Epithelial cell of proximal tubule (primary cell): ENCODE measurements around the gene CBX6. TPM values are rescaled to one million over a fixed set of nuclear protein-coding genes. Genes with fewer than 3 reads are reported as not detected.

Experiments used
- DNase-seq: peaks from one replicate; pipeline ENCODE4 v3.0.0-alpha.2; 2011; ENCODE audit warnings: low read depth
- H3K4me3 ChIP-seq: 2 replicates; pipeline ENCODE4 v1.5.1; 2011; ENCODE audit warnings: low read depth, mild to moderate bottlenecking, low read length
- CTCF ChIP-seq: conservative IDR thresholded peaks from 2 replicates; pipeline ENCODE4 v1.5.1; 2012; ENCODE audit warnings: low read depth, mild to moderate bottlenecking, low read length
- total RNA-seq: library from RNA; depleted of rRNA; stranded (reverse); fragments of >200 nt; gene quantifications from 2 replicates; pipeline ENCODE4 v1.2.3, GENCODE V29; 2015

The CBX6 gene
- total RNA-seq, 1 donor from 2014 or later = 36.7 TPM

- H3K4me3 ChIP-seq = no peak overlapping the region
- TF ChIP-seq CTCF = no peak
- no peak for DNase-seq
These were observed 32.3 kb downstream of the CBX6 start for GRCh38 chr22:38839686-38840085.

- H3K4me3 ChIP-seq = no peak overlapping the region
- no peak for DNase-seq
- no peak for TF ChIP-seq CTCF
These were observed 34.5 kb downstream of the CBX6 start for GRCh38 chr22:38837414-38837928.

- DNase-seq = no peak
- TF ChIP-seq CTCF = no peak
- H3K4me3 ChIP-seq = no peak overlapping the region
These were observed 36.1 kb downstream of the CBX6 start for GRCh38 chr22:38835888-38836301.

- H3K4me3 ChIP-seq = no peak overlapping the region
- no peak for TF ChIP-seq CTCF
These were observed 37.0 kb downstream of the CBX6 start for GRCh38 chr22:38834991-38835390.

GRCh38 chr22:38834215-38834953 lies 37.6 kb downstream of the CBX6 start:
- no peak for DNase-seq
- no peak overlapping the region for H3K4me3 ChIP-seq
- TF ChIP-seq CTCF = no peak

More at GRCh38 chr22:38834991-38835390, 37.0 kb downstream of the CBX6 start:
- DNase-seq = no peak

- TF ChIP-seq CTCF = no peak
- no peak overlapping the region for H3K4me3 ChIP-seq
- DNase-seq = no peak
These were observed 39.0 kb downstream of the CBX6 start for GRCh38 chr22:38833061-38833460.
